GM21576 (cell line): Measurements from ENCODE around the gene CCDC88A.
"Not testable (repeated sequence)": the region's sequence is repeated elsewhere in the genome, so short reads cannot be mapped to it uniquely, and the experiment has no call there.

Experiments
- ATAC-seq: cut with Tn5 transposase; IDR thresholded peaks from one replicate; pipeline ENCODE4 v1.9.1; 2021; ENCODE audit warnings: mild to moderate bottlenecking, moderate library complexity; ENCODE audit not compliant: unreplicated experiment

Gene CCDC88A

GRCh38 chr2:55391615-55392242, 27.9 kb downstream of the CCDC88A start:
- ATAC-seq = no peak

- no peak for ATAC-seq
Observed at GRCh38 chr2:55391155-55391554, 28.5 kb downstream of the CCDC88A start.

- not testable (repeated sequence) for ATAC-seq
Observed at GRCh38 chr2:55385516-55385915, 34.1 kb downstream of the CCDC88A start.

GRCh38 chr2:55384786-55385185, 34.9 kb downstream of the CCDC88A start:
- no peak for ATAC-seq

GRCh38 chr2:55371376-55371775, 48.3 kb downstream of the CCDC88A start:
- ATAC-seq = no peak

- ATAC-seq = no peak
Observed at GRCh38 chr2:55370208-55370607, 49.4 kb downstream of the CCDC88A start.

- no peak for ATAC-seq
Observed at GRCh38 chr2:55365303-55365702, 54.4 kb downstream of the CCDC88A start.

- no peak for ATAC-seq
Observed at GRCh38 chr2:55364189-55365055, 55.2 kb downstream of the CCDC88A start.

- no peak for ATAC-seq
Observed at GRCh38 chr2:55363636-55364035, 56.0 kb downstream of the CCDC88A start.

GRCh38 chr2:55361465-55362189, 58.0 kb downstream of the CCDC88A start:
- ATAC-seq = peak; percentile 50

- ATAC-seq = no peak
Observed at GRCh38 chr2:55358451-55358850, 61.2 kb downstream of the CCDC88A start.

- no peak for ATAC-seq
Observed at GRCh38 chr2:55357927-55358326, 61.7 kb downstream of the CCDC88A start.

GRCh38 chr2:55357164-55357563, 62.5 kb downstream of the CCDC88A start:
- ATAC-seq = no peak

GRCh38 chr2:55356136-55356535, 63.5 kb downstream of the CCDC88A start:
- not testable (repeated sequence) for ATAC-seq

- ATAC-seq = no peak
Observed at GRCh38 chr2:55355451-55355850, 64.2 kb downstream of the CCDC88A start.

GRCh38 chr2:55351672-55352071, 68.0 kb downstream of the CCDC88A start:
- no peak for ATAC-seq

- ATAC-seq = no peak
Observed at GRCh38 chr2:55345064-55345463, 74.6 kb downstream of the CCDC88A start.

- ATAC-seq = no peak
Observed at GRCh38 chr2:55338268-55338667, 81.4 kb downstream of the CCDC88A start.

- ATAC-seq = no peak
Observed at GRCh38 chr2:55334728-55335127, 84.9 kb downstream of the CCDC88A start.

GRCh38 chr2:55330541-55331297, 88.9 kb downstream of the CCDC88A start:
- no peak for ATAC-seq
